Keratinocyte (primary cell): ENCODE measurements around the gene SLC39A13.

Experiments used
- CTCF ChIP-seq, 3 experiments: IDR thresholded peaks in 1 of 3; conservative IDR thresholded peaks in 1 of 3; optimal IDR thresholded peaks in 1 of 3; 2 replicates in 2 of 3; 3 replicates in 1 of 3; pipeline versions ENCODE3 to v1.5.1; 2011; ENCODE audit warnings: low read length in 3 of 3, mild to moderate bottlenecking in 3 of 3, moderate library complexity in 2 of 3, control low read depth in 1 of 3, inconsistent platforms in 1 of 3; ENCODE audit not compliant: insufficient read depth in 2 of 3; ENCODE audit errors: extremely low read depth in 1 of 3
- EZH2 ChIP-seq: IDR thresholded peaks from one replicate; pipeline ENCODE4 v1.6.1; 2012; ENCODE audit warnings: inconsistent platforms, mild to moderate bottlenecking, low read length, moderate library complexity

- TF ChIP-seq CTCF (optimal IDR thresholded peaks at IDR 0.05 in 1 of 3, IDR thresholded peaks at IDR 0.05 in 1 of 3, conservative IDR thresholded peaks at IDR 0.05 in 1 of 3; ENCODE audit: extremely low read depth in 1 of 3, insufficient read depth in 2 of 3, low read length in 3 of 3) (no peak), EZH2 (no peak)
These were observed 15.0 kb upstream of the SLC39A13 start for GRCh38 chr11:47393163-47394049.
